KMS-11 (cell line): Measurements from ENCODE around the gene ENTREP1.

Experiments used
- H2AFZ ChIP-seq: fragments of 200-600 bp; sonication (generic); 2 replicates; pipeline ENCODE4 v1.6.1; 2016; ENCODE audit warnings: antibody characterized with exemption, mixed run types, low read depth
- H3K27ac ChIP-seq: fragments of 200-600 bp; sonication (generic); 2 replicates; pipeline ENCODE4 v1.6.1; 2016; ENCODE audit warnings: mild to moderate bottlenecking, mixed run types
- H3K27me3 ChIP-seq: fragments of 200-600 bp; sonication (generic); 2 replicates; pipeline ENCODE4 v1.6.1; 2017; ENCODE audit warnings: mild to moderate bottlenecking, low read depth, mixed run types, moderate library complexity; ENCODE audit not compliant: insufficient read depth
- H3K36me3 ChIP-seq: fragments of 200-600 bp; sonication (generic); 2 replicates; pipeline ENCODE4 v1.6.1; 2017; ENCODE audit warnings: mild to moderate bottlenecking, mixed run types; ENCODE audit not compliant: insufficient read depth
- H3K4me1 ChIP-seq: fragments of 200-600 bp; sonication (generic); 2 replicates; pipeline ENCODE4 v1.6.1; 2016; ENCODE audit warnings: mild to moderate bottlenecking, low read depth, mixed run types; ENCODE audit not compliant: poor library complexity, severe bottlenecking
- H3K4me2 ChIP-seq: fragments of 200-600 bp; sonication (generic); 2 replicates; pipeline ENCODE4 v1.7.0; 2016; ENCODE audit warnings: mild to moderate bottlenecking, mixed run types
- H3K4me3 ChIP-seq: fragments of 200-600 bp; sonication (generic); IDR thresholded peaks from 2 replicates; pipeline ENCODE4 v1.6.1; 2017; ENCODE audit warnings: low read depth, low read length, mixed read lengths; ENCODE audit not compliant: insufficient read depth
- H3K79me2 ChIP-seq: fragments of 200-600 bp; sonication (generic); 2 replicates; pipeline ENCODE4 v1.6.1; 2016; ENCODE audit warnings: low read depth, mixed run types; ENCODE audit not compliant: insufficient read depth
- H3K9ac ChIP-seq: fragments of 200-600 bp; sonication (generic); 2 replicates; pipeline ENCODE4 v1.6.1; 2016; ENCODE audit warnings: mild to moderate bottlenecking, mixed run types
- H4K20me1 ChIP-seq: fragments of 200-600 bp; sonication (generic); 2 replicates; pipeline ENCODE4 v1.6.1; 2016; ENCODE audit warnings: mild to moderate bottlenecking, mixed run types; ENCODE audit not compliant: insufficient read depth
- CTCF ChIP-seq: fragments of 200-600 bp; sonication (generic); conservative IDR thresholded peaks from 2 replicates; pipeline ENCODE4 v1.6.1; 2017; ENCODE audit warnings: low read depth, mild to moderate bottlenecking, antibody characterized with exemption, low read length, moderate library complexity, mixed read lengths

The ENTREP1 gene

GRCh38 chr9:69425136-69425801, 100.3 kb downstream of the ENTREP1 start:
- H3K27me3 ChIP-seq: no peaks in the 10 kb centered on the region
- no peaks in the 10 kb centered on the region for H3K36me3 ChIP-seq
- H3K4me2 ChIP-seq: no peak overlapping the region
- H4K20me1 ChIP-seq: no peaks in the 10 kb centered on the region
- H3K27ac ChIP-seq: no peak overlapping the region
- H3K4me3 ChIP-seq: no peak overlapping the region
- TF ChIP-seq CTCF: no peak
- no peaks in the 10 kb centered on the region for H3K4me1 ChIP-seq
- no peak overlapping the region for H2AFZ ChIP-seq
- no peak overlapping the region for H3K9ac ChIP-seq
- H3K79me2 ChIP-seq: no peaks in the 10 kb centered on the region

GRCh38 chr9:69427286-69427685, 102.3 kb downstream of the ENTREP1 start:
- Histone ChIP-seq H3K9ac (no peak overlapping the region), H3K4me3 (no peak overlapping the region), H4K20me1 (no peaks in the 10 kb centered on the region), H3K79me2 (no peaks in the 10 kb centered on the region), H3K27me3 (no peaks in the 10 kb centered on the region), H3K27ac (no peak overlapping the region), H3K4me1 (no peaks in the 10 kb centered on the region), H3K4me2 (no peak overlapping the region), H2AFZ (no peak overlapping the region), H3K36me3 (no peaks in the 10 kb centered on the region)
- no peak for TF ChIP-seq CTCF

GRCh38 chr9:69428017-69428785, 103.2 kb downstream of the ENTREP1 start:
- H3K4me3 ChIP-seq: no peak overlapping the region
- H3K27me3 ChIP-seq: no peaks in the 10 kb centered on the region
- H3K27ac ChIP-seq: no peak overlapping the region
- H3K79me2 ChIP-seq: no peaks in the 10 kb centered on the region
- no peak for TF ChIP-seq CTCF
- no peaks in the 10 kb centered on the region for H4K20me1 ChIP-seq
- H3K36me3 ChIP-seq: no peaks in the 10 kb centered on the region
- no peak overlapping the region for H3K4me2 ChIP-seq
- no peak overlapping the region for H2AFZ ChIP-seq
- no peak overlapping the region for H3K9ac ChIP-seq
- no peaks in the 10 kb centered on the region for H3K4me1 ChIP-seq

GRCh38 chr9:69429281-69429680, 104.3 kb downstream of the ENTREP1 start:
- Histone ChIP-seq H3K36me3 (no peaks in the 10 kb centered on the region), H4K20me1 (no peaks in the 10 kb centered on the region), H3K27me3 (no peaks in the 10 kb centered on the region), H3K27ac (no peak overlapping the region), H2AFZ (no peak overlapping the region), H3K9ac (no peak overlapping the region), H3K4me2 (no peak overlapping the region), H3K79me2 (no peaks in the 10 kb centered on the region), H3K4me3 (no peak overlapping the region), H3K4me1 (no peaks in the 10 kb centered on the region)
- TF ChIP-seq CTCF: no peak
